Measurements from ENCODE around the gene ZNF777.
"Not testable (repeated sequence)": the region's sequence is repeated elsewhere in the genome, so short reads cannot be mapped to it uniquely, and the experiment has no call there.

The ZNF777 gene

DNA sequence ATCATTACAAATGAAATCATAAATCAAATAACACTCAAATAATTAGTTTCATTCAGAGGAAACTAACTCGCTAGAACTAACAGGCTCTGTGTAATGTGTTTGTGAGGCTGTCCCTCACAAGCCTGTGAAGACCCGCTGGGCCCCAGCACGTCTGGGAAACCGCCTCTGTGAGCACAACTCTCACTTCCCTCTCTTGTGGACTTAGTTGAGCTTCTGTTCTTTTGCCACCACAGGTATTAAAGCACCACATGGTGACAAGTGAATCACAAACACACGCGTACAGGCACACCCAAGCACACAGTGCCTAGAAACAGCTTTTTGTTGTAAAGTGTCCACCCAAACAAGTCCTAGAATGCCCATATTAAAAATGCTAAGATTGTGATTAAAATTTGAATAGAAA is 51.0 kb downstream of the ZNF777 start:
- no peak for DNase-seq

DNA sequence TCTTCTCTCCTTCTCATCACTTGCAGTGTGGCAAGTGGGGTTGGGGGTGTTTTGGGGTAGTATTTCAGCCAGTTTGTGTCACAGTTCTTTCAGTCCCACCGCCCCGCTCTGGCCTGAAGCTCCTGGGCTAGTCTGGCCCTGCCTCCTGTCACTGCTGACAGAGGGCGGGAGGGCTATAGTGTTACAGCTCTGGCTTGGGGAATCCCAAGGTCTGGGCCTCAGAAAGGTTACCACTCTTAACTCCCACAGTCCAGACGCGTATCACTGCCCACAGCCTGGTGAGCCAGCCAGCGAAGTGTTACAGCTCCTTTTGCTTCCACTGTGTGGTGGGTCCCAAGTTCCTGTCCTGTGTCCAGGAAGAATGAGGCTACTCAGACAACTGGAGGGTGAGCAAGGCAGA is 56.0 kb downstream of the ZNF777 start:
- DNase-seq = no peak

DNA sequence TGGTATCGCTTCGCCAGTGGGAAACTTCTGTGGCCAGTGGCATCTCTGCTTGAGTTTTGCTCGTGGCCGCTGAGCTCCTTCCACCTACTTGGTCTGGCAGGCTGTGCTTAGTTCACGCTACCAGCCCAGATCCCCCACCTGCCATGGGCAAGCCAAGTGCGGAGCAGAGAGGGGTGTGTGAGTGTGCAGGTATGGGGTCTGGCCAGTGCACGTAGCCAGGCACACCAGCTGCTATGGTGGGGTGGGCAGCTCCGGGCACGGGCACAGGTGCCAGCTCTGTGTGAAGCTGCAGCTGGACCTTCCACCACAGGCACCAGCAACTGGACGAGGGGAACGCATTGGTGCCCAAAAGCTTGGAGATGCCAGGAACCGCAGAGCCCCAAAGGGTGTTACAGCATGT is 56.5 kb downstream of the ZNF777 start:
- DNase-seq = no peak

DNA sequence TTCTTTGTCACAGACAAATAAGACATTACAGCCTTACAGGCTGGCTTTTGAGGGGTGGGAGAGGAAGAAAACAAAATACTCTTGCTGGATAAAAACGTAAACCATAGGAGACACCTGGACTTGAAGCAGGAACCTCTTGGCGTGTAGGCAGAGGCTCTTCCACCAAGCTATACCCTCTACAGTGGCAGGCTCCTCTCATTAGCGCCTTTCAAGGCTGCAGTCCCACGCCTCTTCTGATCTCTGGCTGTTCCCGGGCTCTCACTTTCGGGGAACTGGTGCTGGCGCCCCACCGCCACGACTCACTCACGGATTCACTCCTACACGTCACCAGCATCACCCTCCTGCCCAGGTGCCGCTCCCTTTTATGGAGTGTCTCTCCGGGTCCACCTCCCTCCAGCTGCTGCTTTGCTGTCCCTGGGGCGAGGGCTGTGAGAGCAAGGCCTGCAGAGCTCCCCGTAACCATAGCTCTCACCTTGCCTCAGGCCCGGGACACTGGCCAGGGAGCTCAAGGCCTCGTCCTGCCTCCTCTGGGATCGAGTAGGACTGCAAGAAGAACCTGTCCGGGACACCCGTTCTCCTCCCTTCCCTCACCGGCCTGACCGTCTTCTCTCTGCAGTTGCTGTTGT is 62.6 kb downstream of the ZNF777 start:
- no peak for DNase-seq

DNA sequence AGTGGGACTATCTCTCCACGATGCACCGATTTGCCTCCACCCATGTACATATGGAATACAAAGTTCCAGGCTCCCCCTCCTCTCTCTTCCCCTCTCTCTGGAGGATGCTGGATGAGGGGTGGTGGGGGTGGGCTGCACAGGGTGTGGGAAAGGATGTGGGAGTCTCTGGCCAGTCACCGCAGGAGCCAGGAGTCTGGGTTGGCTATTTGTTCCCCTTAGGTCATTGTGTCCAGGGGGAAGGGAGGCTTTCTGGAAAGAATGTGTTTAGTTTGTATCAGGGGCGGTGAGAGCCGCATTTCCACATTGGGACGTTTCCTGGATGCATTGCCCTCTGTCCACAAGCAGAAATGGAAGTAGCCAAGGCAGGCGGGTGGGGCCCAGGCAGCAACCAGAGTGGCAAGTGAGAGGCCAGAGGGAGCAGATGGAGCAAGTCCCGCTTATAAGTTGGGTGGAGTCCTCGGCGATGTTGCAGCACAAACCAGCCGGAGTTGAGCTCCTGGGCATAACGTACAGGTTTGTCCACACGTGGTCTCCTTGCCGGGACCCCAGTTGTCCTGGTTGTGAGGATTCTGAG is 63.3 kb downstream of the ZNF777 start:
- no peak for DNase-seq

DNA sequence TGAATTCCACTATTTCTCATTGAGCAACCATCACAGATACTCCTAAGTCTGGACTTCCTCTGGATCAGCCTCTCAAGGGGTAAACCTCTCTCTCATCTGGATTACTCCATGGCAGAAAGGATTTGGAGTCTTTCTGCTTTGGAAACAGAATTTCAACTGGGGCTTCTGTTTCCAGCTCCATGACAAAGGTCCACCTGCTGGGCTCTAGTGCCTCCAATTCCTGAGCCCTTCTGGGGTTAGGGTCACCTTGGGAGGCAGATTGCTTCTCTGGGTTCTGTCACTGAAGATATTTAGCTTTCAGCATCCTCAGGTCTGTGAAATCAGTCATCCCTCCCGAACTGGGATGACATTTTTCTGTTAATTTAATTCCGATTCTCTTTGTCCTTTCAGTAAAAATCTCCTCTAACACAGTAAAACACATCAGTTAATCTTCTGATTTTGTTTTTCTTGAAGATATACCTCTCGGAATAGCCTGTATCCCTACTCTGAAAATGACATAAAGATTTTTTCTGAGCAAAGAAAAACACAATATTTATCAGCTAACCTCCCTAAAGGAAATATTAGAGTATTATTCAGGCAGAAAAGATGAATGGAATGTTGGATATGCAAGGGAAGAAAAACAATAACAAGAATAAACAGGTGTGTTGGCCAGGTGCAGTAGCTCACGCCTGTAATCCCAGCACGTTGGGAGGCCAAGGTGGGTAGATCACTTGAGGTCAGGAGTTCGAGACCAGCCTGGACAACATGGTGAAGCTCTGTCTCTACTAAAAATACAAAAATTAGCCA is 72.1 kb downstream of the ZNF777 start:
- not testable (repeated sequence) for DNase-seq

DNA sequence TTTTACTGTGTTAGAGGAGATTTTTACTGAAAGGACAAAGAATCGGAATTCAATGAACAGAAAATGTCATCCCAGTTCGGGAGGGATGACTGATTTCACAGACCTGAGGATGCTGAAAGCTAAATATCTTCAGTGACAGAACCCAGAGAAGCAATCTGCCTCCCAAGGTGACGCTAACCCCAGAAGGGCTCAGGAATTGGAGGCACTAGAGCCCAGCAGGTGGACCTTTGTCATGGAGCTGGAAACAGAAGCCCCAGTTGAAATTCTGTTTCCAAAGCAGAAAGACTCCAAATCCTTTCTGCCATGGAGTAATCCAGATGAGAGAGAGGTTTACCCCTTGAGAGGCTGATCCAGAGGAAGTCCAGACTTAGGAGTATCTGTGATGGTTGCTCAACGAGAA is 74.3 kb downstream of the ZNF777 start:
- not testable (repeated sequence) for DNase-seq

DNA sequence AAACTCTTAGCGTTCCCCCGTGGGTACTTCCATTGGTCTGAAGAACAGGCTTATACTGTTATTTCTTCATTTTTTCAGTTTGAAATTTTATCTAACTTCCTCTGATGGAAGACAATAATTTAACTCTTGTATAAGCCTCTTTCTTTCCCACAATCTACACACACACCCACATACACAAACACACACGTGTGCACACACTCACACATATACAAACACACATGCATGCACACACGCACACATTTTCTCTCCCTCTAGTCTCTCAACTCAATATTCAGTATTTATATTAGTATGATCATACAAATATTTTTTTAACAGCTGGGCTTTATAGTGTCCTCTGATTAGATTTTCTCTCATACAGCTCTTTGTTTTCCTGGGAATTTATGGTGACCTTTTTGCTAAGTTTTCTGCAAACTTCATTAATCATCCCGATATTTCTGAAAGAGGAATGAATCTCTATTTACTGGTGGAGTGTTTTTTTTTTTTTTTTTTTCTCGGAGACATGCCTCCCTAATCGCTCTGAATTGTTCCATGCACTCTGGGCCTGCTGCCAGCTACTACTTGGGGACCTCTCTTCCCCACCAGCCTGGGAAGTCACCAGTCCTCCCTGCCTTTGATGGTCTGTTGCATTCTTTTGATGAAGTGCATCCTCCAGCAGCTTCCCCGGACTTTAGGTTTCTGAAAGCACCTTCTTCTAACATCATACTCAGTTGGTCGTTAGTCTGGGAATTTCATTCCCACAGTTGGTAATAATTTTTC is 75.5 kb downstream of the ZNF777 start:
- DNase-seq = no peak
